Suppressor macrophage treated with lipopolysaccharide for 1 hour (primary cell): ENCODE measurements around the gene HNF4A.
"Not testable (repeated sequence)": the region's sequence is repeated elsewhere in the genome, so short reads cannot be mapped to it uniquely, and the experiment has no call there.

ENCODE experiments used
- DNase-seq, 3 donors: peaks; one replicate each; pipeline ENCODE4 v3.0.0-alpha.2; 2020 to 2022

The HNF4A gene

GRCh38 chr20:44448753-44449546 is 93.5 kb downstream of the HNF4A start:
- DNase-seq = peak; percentile 28 to 56 (median 28)

- DNase-seq = no peak
Measured at GRCh38 chr20:44449864-44450263, 94.4 kb downstream of the HNF4A start.

- DNase-seq = no peak
Measured at GRCh38 chr20:44450281-44450889, 94.9 kb downstream of the HNF4A start.

- no peak for DNase-seq
Measured at GRCh38 chr20:44450903-44451450, 95.5 kb downstream of the HNF4A start.

DNA sequence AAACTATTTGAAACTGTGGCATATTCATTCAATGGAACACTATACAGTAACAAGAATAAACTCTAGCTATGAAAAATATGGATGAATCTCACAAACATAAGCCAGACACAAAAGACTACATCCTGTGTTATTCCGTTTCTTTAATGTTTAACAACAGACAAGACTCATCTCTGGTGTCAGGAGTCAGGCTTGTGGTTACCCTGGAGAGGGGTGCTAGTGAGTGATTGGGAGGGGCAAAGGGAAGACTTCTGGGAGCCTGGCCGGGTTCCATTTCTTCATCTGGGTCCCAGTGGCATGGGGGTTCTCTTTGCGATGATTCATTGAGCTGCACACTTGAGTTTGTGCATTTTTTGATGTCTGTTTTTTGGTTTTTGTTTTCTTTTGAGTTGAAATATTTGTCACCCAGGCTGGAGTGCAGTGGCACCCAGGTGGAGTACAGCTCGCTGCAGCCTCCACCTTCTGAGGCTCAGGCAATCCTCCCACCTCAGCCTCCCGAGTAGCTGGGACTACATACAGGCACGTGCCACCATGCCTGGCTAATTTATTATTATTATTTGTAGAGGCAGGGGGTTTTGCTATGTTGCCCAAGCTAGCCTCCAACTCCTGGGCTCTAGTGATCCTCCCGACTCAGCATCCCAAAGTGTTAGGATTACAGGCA is 98.9 kb downstream of the HNF4A start:
- DNase-seq = no peak

GRCh38 chr20:44455126-44455525 is 99.6 kb downstream of the HNF4A start:
- peak; percentile 45 to 55 (median 53) for DNase-seq

- DNase-seq = no peak
Measured at GRCh38 chr20:44456611-44457010, 101.1 kb downstream of the HNF4A start.

- no peak for DNase-seq
Measured at GRCh38 chr20:44457016-44457415, 101.5 kb downstream of the HNF4A start.

DNA sequence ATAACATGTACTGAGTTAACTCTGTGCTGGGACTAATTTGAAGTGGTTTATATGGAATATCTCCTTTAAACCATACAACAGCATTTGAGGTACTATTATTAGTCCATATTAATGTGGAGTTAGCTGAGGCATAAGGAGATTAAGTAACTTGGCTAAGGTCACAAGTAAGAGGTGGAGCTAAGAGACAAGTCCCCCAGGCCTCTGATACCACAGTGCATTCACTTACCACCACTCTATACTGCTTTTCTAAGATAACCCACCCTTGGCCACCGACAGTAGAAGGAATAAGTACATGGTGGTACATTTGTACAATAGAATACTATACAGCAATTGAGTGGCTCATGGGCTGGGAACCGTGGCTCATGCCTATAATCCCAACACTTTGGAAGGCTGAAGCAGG is 103.8 kb downstream of the HNF4A start:
- DNase-seq = no peak

DNA sequence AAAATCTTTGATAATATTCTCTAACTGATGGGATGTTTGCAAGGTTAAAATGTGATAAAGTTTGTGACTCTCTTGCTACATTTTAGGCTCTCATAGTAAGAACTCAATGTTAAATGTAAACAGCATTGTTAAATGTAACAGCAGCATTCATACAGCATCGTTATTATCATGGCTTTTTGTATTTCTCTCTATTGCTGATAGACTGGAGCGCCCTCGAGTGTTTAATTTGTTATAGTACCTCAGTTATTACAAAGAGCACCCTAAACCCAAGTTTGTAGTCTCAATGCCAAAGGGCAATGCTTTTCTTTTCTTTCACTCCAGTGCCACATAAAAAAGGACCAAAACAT is 105.3 kb downstream of the HNF4A start:
- DNase-seq = peak; percentile 56 to 69 (median 65)

DNA sequence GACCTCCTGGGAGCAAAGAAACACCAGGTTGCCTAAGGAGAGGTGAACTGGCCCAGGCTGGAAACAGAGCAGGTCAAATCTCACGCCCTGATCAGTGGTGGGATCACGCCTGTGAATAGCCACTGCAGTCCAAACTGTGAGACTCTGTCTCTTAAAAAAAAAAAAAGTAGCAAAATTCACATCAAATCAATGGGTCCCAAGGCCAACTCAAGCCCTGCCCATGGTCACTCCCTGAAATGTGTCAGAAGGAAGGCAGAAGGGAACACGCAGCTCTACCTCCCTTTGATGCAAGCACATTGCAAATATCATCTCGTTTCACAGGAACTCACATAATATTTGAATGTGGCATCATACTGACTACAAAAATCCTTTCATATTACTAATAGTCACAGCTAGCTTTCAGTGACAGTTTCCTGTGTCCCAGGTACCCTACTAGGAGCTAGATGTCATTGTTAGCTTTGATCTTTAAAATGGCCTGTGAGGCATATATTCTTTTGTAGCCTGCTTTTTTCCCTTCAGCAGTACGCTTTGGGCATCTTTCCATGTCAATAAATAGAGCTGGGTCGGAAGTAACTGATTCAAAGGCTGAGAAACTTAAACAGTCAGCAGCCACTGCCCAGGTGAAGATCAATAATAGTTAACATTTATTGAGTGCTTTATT is 105.8 kb downstream of the HNF4A start:
- no peak for DNase-seq

GRCh38 chr20:44461803-44462174 is 106.3 kb downstream of the HNF4A start:
- no peak for DNase-seq

DNA sequence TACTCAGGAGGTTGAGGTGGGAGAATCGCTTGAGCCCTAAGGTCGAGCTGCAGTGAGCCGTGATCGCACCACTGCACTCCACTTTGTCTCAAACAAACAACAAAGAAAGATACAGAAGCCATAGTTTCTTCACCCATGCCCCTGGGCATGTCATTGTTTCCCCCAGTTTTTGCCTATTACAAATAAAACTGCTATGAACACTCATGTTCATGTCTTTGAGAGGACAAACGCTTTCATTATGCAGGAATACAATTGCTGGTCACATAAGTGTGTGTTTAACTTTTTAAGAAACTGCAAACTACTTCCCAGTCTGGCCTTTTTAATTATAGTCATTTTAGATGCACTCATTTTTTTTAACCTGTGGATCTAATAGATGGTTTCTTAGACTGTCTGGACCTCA is 108.0 kb downstream of the HNF4A start:
- no peak for DNase-seq

DNA sequence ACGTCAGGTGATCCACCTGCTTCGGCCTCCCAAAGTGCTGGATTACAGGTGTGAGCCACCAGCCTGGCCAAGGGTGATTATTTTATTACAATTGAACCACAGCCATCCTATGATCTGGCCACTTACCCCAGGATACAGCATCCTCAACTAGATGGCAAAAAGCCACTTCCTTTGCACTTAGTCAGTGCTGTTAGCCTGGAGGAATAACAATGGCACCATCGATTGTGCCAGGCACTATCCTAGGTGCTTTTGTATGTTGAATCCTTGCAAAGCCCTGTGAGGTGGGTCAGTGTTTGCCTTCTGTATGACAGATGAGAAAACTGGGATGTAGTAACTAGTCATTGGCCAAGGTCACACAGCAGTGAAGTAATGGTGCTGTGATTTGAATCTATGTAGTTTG is 109.0 kb downstream of the HNF4A start:
- no peak for DNase-seq

DNA sequence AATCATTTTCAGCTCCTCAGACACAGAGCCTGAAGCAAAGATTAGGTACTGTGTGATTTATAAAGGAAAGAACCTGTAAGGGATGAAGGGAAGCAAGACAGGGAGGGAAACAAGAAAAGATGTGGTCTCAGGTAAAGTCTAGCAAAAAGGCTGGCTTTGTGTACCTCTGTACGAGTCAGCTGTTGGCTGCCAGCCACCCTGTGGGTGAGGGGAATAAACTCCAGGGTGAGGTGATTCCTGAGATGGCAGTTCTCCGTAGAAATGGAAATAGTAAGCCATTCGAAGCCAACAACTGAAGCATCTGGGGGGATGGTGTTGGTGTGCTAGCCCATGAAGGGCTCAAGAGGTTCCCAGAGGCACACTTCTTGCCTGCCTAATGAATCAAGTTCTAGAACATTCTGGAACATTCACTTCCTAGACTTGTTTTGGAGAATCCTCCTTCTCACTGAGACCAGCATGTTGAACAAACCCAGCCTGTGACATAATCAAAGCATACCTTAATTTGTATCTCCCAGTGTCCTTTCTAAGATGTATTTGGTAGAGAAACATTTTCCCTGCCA is 109.6 kb downstream of the HNF4A start:
- no peak for DNase-seq

GRCh38 chr20:44467289-44467883 is 111.9 kb downstream of the HNF4A start:
- DNase-seq = no peak

- no peak for DNase-seq
Measured at GRCh38 chr20:44468044-44468782, 112.7 kb downstream of the HNF4A start.

DNA sequence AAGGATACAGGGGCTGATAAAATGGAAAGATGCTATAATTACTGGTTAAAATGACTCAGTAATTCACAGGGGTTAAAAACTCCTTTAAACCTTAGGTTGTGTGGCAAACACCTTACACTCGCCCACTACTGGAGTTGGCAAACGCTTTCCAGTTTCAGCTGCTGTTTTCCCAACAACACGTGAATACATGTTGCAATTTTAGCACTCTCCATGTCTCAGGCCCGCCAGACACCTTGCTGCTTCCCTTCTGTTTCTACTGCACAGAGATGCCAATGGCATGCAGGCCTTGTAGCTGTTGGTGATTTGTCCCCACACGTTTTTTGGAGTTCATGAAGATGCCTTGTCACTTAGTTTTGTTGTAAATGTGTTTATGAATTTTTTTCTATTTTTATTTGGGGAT is 114.8 kb downstream of the HNF4A start:
- no peak for DNase-seq

DNA sequence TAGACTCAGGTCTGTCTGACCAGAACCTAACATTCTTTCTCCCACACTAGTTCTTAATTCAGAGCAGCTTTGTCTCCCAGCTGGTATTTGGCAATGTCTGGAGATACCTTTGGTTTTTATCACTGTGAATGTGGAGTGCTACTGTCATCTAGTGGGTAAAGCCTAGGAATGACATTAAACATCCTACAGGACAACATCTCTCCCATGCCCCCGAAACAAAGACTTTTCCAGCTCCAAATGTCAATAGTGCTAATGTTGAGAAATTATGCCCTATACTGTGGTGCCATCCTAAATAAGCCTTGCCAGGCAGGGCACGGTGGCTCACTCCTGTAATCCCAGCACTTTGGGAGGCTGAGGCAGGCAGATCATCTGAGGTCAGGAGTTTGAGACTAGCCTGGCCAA is 116.0 kb downstream of the HNF4A start:
- DNase-seq = peak in 1 of 3 donors; percentile 15

GRCh38 chr20:44472283-44472682 is 116.8 kb downstream of the HNF4A start:
- not testable (repeated sequence) for DNase-seq

DNA sequence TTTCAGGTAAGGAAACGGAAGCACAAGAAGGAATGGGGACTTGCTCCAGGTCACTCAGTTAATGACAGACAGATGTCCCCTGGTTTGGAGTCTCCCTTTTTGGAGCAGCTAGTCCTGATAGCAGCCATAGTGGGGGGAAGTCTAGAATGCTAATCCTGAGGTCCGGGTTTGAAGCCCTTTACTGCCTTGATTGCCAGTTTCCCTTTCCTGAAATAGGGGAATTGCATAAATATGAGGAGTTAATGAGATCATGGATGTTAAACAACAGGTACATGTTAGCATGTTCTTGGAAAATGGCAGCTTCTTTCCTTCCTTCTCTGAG is 119.8 kb downstream of the HNF4A start:
- DNase-seq = no peak
